IPS-20b (cell line): ENCODE data around the gene PAQR5.
"Not testable (repeated sequence)": the region's sequence is repeated elsewhere in the genome, so short reads cannot be mapped to it uniquely, and the experiment has no call there.

Experiments used
- H3K27ac ChIP-seq: one replicate; pipeline ENCODE4 v1.5.1; 2013; ENCODE audit warnings: low read length
- H3K27me3 ChIP-seq: 2 replicates; pipeline ENCODE4 v1.6.1; 2013; ENCODE audit warnings: mild to moderate bottlenecking, low read length, inconsistent platforms; ENCODE audit not compliant: insufficient read depth
- H3K36me3 ChIP-seq: 2 replicates; pipeline ENCODE4 v1.6.1; 2013; ENCODE audit warnings: low read depth, mild to moderate bottlenecking, inconsistent platforms, low read length, moderate library complexity; ENCODE audit not compliant: insufficient read depth
- H3K4me1 ChIP-seq: 2 replicates; pipeline ENCODE4 v1.6.1; 2013; ENCODE audit warnings: mild to moderate bottlenecking, control low read depth, inconsistent platforms, low read length, moderate library complexity; ENCODE audit not compliant: insufficient read depth
- H3K4me3 ChIP-seq: 2 replicates; pipeline ENCODE4 v1.5.1; 2013; ENCODE audit warnings: mild to moderate bottlenecking, low read length, inconsistent platforms
- H3K9ac ChIP-seq: 2 replicates; pipeline ENCODE4 v1.6.1; 2013; ENCODE audit warnings: low read depth, mild to moderate bottlenecking, inconsistent platforms, low read length, moderate library complexity
- H3K9me3 ChIP-seq: 2 replicates; pipeline ENCODE4 v1.6.1; 2013; ENCODE audit warnings: mild to moderate bottlenecking, low read depth, low read length, inconsistent platforms; ENCODE audit not compliant: insufficient read depth

Gene PAQR5

GRCh38 chr15:69369631-69370030, 70.9 kb downstream of the PAQR5 start:
- H3K9me3 ChIP-seq, result no peaks in the 10 kb centered on the region
- H3K27me3 ChIP-seq, result no peaks in the 10 kb centered on the region

GRCh38 chr15:69373406-69373805, 74.7 kb downstream of the PAQR5 start:
- Histone ChIP-seq H3K36me3 (no peaks in the 10 kb centered on the region), H3K9ac (no peak overlapping the region), H3K27me3 (no peaks in the 10 kb centered on the region), H3K9me3 (no peaks in the 10 kb centered on the region), H3K27ac (no peak overlapping the region), H3K4me3 (no peak overlapping the region), H3K4me1 (no peaks in the 10 kb centered on the region)

More at GRCh38 chr15:69369631-69370030, 70.9 kb downstream of the PAQR5 start:
- Histone ChIP-seq H3K4me1 (no peaks in the 10 kb centered on the region), H3K27ac (no peak overlapping the region), H3K9ac (no peak overlapping the region), H3K36me3 (no peaks in the 10 kb centered on the region), H3K4me3 (no peak overlapping the region)

DNA sequence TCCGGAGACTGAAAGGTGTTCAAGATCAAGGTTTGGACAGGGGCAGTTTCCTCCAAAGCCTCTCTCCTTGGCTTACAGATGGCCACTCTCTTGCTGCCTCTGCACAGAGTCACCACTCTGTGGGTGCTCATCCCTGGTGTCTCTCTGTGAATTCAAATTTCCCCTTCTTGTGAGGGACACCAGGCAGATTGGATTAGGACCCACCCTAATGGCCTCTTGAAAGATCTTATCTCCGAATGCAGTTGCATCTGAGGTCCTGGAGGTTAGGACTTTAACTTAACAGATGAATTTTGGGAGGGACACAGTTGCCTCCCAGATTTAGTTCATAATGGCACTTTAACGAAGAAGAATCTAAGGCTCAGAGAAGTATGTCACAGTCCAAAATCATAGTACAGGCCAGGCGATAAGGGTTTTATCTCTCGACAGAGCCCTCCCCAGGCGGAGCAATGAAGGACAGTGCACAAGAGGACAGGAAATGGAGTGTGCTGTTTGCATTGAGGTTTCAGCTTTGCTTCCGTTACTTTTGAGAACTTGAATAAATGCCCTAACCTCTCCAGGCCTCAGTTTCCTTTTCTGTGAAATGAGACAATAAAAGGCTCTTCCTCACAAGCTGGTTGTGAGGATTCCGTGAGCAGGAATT, 76.6 kb downstream of the PAQR5 start:
- Histone ChIP-seq H3K4me3 (no peak overlapping the region), H3K27me3 (no peaks in the 10 kb centered on the region), H3K36me3 (no peaks in the 10 kb centered on the region), H3K9me3 (no peaks in the 10 kb centered on the region), H3K9ac (no peak overlapping the region), H3K4me1 (no peaks in the 10 kb centered on the region), H3K27ac (no peak overlapping the region)

- H3K9me3 ChIP-seq, result no peaks in the 10 kb centered on the region
These were observed 78.7 kb downstream of the PAQR5 start for GRCh38 chr15:69377216-69377970.

DNA sequence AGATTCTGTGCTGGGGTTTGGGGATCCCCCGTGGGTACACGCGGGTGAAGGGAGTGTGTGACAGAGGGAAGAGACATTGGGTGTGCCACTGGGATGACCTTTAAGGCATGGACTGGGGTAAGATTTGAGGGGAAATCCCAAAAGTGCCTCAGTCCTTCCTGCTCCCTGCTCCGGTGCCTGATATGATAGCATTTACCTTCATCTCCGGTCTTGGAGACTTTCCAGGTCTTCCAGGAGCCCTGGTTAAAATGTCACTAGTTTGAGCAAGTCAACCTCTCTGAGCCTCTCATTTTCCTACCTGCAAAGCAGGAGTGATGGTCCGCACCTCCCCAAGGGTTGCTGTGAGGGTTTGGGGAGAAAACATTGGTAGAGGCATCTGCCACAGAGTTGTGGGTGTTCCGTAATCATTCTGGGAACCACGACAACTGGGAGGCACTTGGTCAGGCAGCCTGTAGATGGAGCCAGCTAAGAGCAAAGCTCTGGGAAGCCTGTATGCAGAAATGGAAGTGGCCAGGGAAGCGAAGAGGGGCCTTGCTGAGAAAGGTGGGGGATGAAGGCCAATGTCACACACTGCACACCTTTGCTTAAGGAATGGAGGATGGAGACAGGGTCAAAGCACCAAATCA, 81.5 kb downstream of the PAQR5 start:
- Histone ChIP-seq H3K27me3 (no peaks in the 10 kb centered on the region), H3K9me3 (no peaks in the 10 kb centered on the region)

More at GRCh38 chr15:69377216-69377970, 78.7 kb downstream of the PAQR5 start:
- no peak overlapping the region for H3K27ac ChIP-seq
- H3K4me1 ChIP-seq, result peaks cover 4% of the 10 kb centered on the region; the same call in 1 of the 2 replicates
- H3K9ac ChIP-seq, result no peak overlapping the region
- no peaks in the 10 kb centered on the region for H3K27me3 ChIP-seq
- H3K4me3 ChIP-seq, result no peak overlapping the region
- H3K36me3 ChIP-seq, result no peaks in the 10 kb centered on the region

GRCh38 chr15:69380726-69381105, 82.0 kb downstream of the PAQR5 start:
- Histone ChIP-seq H3K36me3 (no peaks in the 10 kb centered on the region), H3K4me1 (peaks cover 4% of the 10 kb centered on the region; the same call in 1 of the 2 replicates), H3K27ac (no peak overlapping the region), H3K27me3 (no peaks in the 10 kb centered on the region), H3K9me3 (no peaks in the 10 kb centered on the region), H3K4me3 (no peak overlapping the region), H3K9ac (no peak overlapping the region)

More for the DNA sequence above, 81.5 kb downstream of the PAQR5 start:
- no peak overlapping the region for H3K9ac ChIP-seq
- H3K4me3 ChIP-seq, result no peak overlapping the region
- H3K4me1 ChIP-seq, result peaks cover 4% of the 10 kb centered on the region; the same call in 1 of the 2 replicates
- H3K27ac ChIP-seq, result no peak overlapping the region
- no peaks in the 10 kb centered on the region for H3K36me3 ChIP-seq

DNA sequence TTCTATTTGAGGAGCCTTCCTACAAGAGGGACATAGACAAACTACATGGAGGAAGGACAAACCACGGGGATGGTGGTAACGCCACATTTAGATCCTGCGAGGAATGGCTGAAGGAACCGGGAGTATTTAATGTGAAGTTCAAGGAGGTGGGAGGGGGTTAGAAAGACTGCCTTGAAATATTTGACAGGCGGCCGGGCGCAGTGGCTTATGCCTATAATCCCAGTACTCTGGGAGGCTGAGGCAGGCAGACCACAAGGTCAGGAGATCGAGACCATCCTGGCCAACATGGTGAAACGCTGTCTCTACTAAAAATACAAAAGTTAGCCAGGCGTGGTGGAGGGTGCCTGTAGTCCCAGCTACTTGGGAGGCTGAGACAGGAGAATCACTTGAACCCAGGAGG, 83.5 kb downstream of the PAQR5 start:
- not testable (repeated sequence) for H3K27ac ChIP-seq, H3K9me3 ChIP-seq, H3K36me3 ChIP-seq, H3K9ac ChIP-seq, H3K4me3 ChIP-seq, H3K4me1 ChIP-seq, H3K27me3 ChIP-seq

DNA sequence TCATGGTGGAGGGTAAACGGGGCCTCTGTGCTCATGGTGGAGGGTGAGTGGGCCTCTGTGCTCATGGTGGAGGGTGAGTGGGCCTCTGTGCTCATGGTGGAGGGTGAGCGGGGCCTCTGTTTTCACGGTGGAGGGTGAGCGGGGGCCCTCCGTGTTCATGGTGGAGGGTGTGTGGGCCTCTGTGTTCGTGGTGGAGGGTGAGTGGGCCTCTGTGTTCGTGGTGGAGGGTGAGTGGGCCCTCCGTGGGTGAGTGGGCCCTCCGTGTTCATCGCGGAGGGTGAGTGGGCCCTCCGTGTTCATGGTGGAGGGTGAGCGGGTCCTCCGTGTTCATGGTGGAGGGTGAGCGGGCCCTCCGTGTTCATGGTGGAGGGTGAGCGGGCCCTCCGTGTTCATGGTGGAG, 85.4 kb downstream of the PAQR5 start:
- not testable (repeated sequence) for H3K4me1 ChIP-seq, H3K27me3 ChIP-seq, H3K4me3 ChIP-seq, H3K9me3 ChIP-seq, H3K27ac ChIP-seq, H3K9ac ChIP-seq, H3K36me3 ChIP-seq

DNA sequence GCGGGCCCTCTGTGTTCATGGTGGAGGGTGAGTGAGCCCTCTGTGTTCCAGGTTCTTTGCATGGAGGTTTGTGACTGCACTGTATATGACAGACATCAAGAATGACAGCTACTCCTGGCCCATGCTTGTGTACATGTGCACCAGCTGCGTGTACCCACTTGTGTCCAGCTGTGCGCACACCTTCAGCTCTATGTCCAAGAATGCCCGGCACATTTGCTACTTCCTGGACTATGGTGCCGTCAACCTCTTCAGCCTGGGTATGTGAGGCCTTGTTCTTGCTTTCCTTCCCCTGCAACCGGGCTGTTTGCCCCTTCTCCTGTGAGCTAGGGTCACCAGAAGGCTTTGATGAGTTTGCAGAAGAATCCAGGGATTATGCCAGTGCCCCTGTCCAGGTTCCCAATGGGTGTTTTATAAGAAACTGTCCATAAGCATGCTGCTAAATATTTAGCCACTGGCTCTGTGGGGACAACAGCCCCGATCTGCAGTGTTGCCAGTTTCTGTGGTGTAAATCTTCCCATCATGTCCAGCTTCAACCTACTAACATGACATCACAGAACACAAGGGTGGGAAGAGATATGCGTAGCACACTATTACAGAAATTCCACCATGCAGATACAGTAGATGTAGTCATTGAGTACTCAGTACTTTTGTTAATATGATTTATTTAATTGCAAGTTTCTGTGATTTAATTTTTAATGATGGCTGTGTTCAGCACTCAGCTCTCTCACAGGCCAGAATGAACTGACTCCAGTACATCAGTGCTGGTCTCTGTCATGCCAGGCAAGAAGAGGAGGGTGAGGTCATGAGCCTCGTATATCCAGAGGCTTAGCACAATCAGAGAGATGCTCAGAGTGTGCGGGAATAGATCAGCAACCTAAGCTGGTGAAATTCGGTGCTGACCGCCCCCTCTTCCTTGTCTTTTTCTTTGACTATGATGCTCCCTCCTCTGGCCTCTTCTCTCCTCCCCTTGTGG, 86.2 kb downstream of the PAQR5 start:
- Histone ChIP-seq H3K27ac (no peak overlapping the region), H3K9ac (no peak overlapping the region), H3K36me3 (no peaks in the 10 kb centered on the region), H3K9me3 (no peaks in the 10 kb centered on the region), H3K27me3 (no peaks in the 10 kb centered on the region), H3K4me3 (no peak overlapping the region), H3K4me1 (peaks cover 4% of the 10 kb centered on the region; the same call in 1 of the 2 replicates)

DNA sequence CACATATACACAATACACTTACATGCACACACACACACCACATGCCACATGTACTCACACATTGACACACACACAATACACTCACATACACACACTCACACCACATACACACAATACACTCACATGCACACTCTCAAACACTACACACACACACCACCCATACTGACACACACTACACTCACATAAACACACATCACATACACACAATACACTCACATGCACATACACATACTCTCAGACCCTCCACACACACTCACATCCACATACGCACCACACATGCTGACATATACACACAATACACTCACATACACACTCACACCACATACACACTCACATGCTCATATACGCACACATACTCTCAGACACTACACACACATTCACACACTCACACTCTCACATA, 87.1 kb downstream of the PAQR5 start:
- Histone ChIP-seq H3K9ac (no peak overlapping the region), H3K36me3 (no peaks in the 10 kb centered on the region), H3K27ac (no peak overlapping the region), H3K9me3 (no peaks in the 10 kb centered on the region), H3K27me3 (no peaks in the 10 kb centered on the region), H3K4me1 (peaks cover 4% of the 10 kb centered on the region), H3K4me3 (no peak overlapping the region)

- Histone ChIP-seq H3K9ac (no peak overlapping the region), H3K4me1 (peaks cover 4% of the 10 kb centered on the region), H3K36me3 (no peaks in the 10 kb centered on the region), H3K27me3 (no peaks in the 10 kb centered on the region), H3K4me3 (no peak overlapping the region), H3K9me3 (no peaks in the 10 kb centered on the region), H3K27ac (no peak overlapping the region)
These were observed 87.6 kb downstream of the PAQR5 start for GRCh38 chr15:69386284-69386683.
